ENCODE data around the gene ZNF420. TPM values are rescaled to one million over a fixed set of nuclear protein-coding genes. Genes with fewer than 3 reads are reported as not detected.

ZNF420 gene
- total RNA-seq = 3.3 and 3.4 TPM in 2 replicates

GRCh38 chr19:37077934-37078716 is at the start of gene ZNF420:
Gene ZNF420, plus strand, starts transcription at chr19:37078433. Its CDS starts 10,686 bp downstream, at chr19:37089119.

DNA sequence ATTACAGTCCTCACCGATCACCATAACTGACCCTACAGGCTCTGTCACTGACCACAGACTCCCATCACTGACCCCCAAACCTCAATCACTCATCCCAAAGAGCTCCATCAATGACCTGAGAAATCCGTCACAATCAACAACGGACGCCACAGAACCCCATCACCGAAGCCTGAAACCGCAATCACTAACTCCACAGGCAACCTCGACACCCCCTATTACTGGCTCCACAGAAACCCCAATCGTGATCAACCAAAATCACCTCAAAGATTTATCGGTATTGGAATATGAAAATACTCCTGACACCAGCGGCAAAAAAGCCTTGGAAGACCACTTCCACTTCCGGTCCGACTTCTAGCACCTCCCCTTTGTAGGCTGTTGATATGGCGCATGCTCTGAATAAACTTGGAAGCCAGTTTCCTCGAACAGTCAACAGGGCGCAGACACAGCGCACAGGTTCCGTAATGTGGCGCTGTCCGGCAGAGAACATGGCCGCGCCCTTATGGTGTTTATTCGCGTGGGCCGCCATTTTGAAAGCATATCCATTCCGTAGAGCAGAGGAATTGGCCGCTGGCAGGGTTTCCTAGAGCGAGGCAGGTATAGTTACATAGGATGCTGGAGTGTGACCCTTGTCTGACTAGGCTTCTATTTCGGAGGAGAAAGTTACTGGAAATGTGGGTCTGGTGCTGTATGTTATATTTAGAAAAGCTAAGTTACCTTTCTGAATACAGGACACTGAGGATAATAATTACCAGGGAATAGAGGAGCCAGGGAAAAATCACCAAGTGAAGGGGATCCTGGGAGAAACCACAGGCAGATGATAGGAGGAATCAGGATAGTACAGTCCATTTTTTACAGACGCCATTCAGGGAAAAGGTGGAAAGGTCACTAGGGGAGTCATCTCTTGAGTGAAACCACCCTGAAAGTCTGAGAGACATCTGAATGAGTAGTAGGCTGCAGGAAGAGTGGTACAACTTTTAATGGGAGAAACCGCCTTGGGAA is 94.4 kb downstream of the ZNF420 start, which contains the start of gene ZNF585A:
Gene ZNF585A, minus strand, starts transcription at position 328 of the 999 bp plus-strand sequence. CDS start 2,785 bp downstream, outside the sequence.

Other genes with a start within 250 kb of the ZNF420 start
- 3.8 and 5.2 TPM in 2 replicates for gene ZNF790, start 240.0 kb upstream of the ZNF420 start, total RNA-seq
- gene ZNF345, start 227.6 kb upstream of the ZNF420 start, total RNA-seq = 2.7 and 5.5 TPM in 2 replicates
- 3.1 and 5.6 TPM in 2 replicates for gene ZNF829, start 162.1 kb upstream of the ZNF420 start, total RNA-seq
- gene ZNF568, start 162.1 kb upstream of the ZNF420 start, total RNA-seq = 4.8 and 9.8 TPM in 2 replicates
- 8.7 and 9.9 TPM in 2 replicates for gene ZNF585A, start 94.3 kb downstream of the ZNF420 start, total RNA-seq
- gene ZNF585B, start 132.1 kb downstream of the ZNF420 start, total RNA-seq = 11.8 and 21.2 TPM in 2 replicates
- gene ZNF383, start 139.8 kb downstream of the ZNF420 start, total RNA-seq = 4.7 and 11.3 TPM in 2 replicates